CD4-positive, alpha-beta T cell treated with Interleukin-12 subunit alpha and Interleukin-12 subunit beta, for 1 hour (primary cell): ENCODE results near the gene ZSCAN23.
"Not testable (repeated sequence)": the region's sequence is repeated elsewhere in the genome, so short reads cannot be mapped to it uniquely, and the experiment has no call there.

ENCODE experiments used
- DNase-seq: peaks from one replicate; pipeline ENCODE4 v3.0.0-alpha.2; 2020

Gene ZSCAN23

GRCh38 chr6:28443112-28443773 is at the start of gene ZSCAN23:
TSS of gene ZSCAN23 (minus strand) at chr6:28443491. CDS start at chr6:28436266, 7,225 bp downstream.
- peak; percentile 84 for DNase-seq

- no peak for DNase-seq
Measured at GRCh38 chr6:28491984-28492317, 48.7 kb upstream of the ZSCAN23 start.

GRCh38 chr6:28490205-28490890 is 47.1 kb upstream of the ZSCAN23 start:
- no peak for DNase-seq

- peak; percentile 35 for DNase-seq
Measured at GRCh38 chr6:28489366-28490204, 46.3 kb upstream of the ZSCAN23 start.

GRCh38 chr6:28488916-28489365 is 45.6 kb upstream of the ZSCAN23 start:
- DNase-seq: peak; percentile 34

- DNase-seq: no peak
Measured at GRCh38 chr6:28486988-28487742, 43.9 kb upstream of the ZSCAN23 start.

GRCh38 chr6:28486533-28486932 is 43.2 kb upstream of the ZSCAN23 start:
- no peak for DNase-seq

- DNase-seq: no peak
Measured at GRCh38 chr6:28485482-28485881, 42.2 kb upstream of the ZSCAN23 start.

GRCh38 chr6:28480253-28480932 is 37.1 kb upstream of the ZSCAN23 start:
- DNase-seq: no peak

GRCh38 chr6:28478518-28478917 is 35.2 kb upstream of the ZSCAN23 start:
- no peak for DNase-seq

- DNase-seq: peak; percentile 14
Measured at GRCh38 chr6:28474441-28475219, 31.3 kb upstream of the ZSCAN23 start.

- DNase-seq: not testable (repeated sequence)
Measured at GRCh38 chr6:28469153-28469745, 26.0 kb upstream of the ZSCAN23 start.

GRCh38 chr6:28468056-28468455 is 24.8 kb upstream of the ZSCAN23 start:
- DNase-seq: no peak

GRCh38 chr6:28462401-28462800 is 19.1 kb upstream of the ZSCAN23 start:
- no peak for DNase-seq

- DNase-seq: no peak
Measured at GRCh38 chr6:28458568-28458967, 15.3 kb upstream of the ZSCAN23 start.

GRCh38 chr6:28449056-28449455 is 5.8 kb upstream of the ZSCAN23 start:
- DNase-seq: peak; percentile 31

- DNase-seq: not testable (repeated sequence)
Measured at GRCh38 chr6:28447512-28447906, 4.2 kb upstream of the ZSCAN23 start.

GRCh38 chr6:28446818-28447511 is 3.7 kb upstream of the ZSCAN23 start:
- no peak for DNase-seq

- DNase-seq: not testable (repeated sequence)
Measured at GRCh38 chr6:28444759-28445158, 1.5 kb upstream of the ZSCAN23 start.

GRCh38 chr6:28442586-28442985 is 705 bp downstream of the ZSCAN23 start:
- DNase-seq: no peak
